Transverse colon (tissue), 4 donors: ENCODE measurements around the gene SCAPER. TPM values are rescaled to one million over a fixed set of nuclear protein-coding genes. Genes with fewer than 3 reads are reported as not detected.

Experiments used
- DNase-seq: peaks from one replicate; pipeline ENCODE4 v3.0.0-alpha.2; 2019
- H3K27ac ChIP-seq, 4 donors: fragments of 200-600 bp; sonication (generic); 2 replicates each; pipeline ENCODE4 v1.5.1; 2016 to 2018; ENCODE audit warnings: inconsistent platforms in 4 of 4
- H3K27me3 ChIP-seq: fragments of 200-600 bp; sonication (generic); 2 replicates; pipeline ENCODE4 v1.5.1; 2017; ENCODE audit warnings: inconsistent platforms
- H3K36me3 ChIP-seq, 4 donors: fragments of 200-600 bp; sonication (generic); 2 replicates each; pipeline ENCODE4 v1.5.1; 2017 to 2019; ENCODE audit warnings: inconsistent platforms in 4 of 4
- H3K4me1 ChIP-seq, 4 donors: fragments of 200-600 bp; sonication (generic); 2 replicates each; pipeline ENCODE4 v1.5.1; 2017 to 2020; ENCODE audit warnings: inconsistent platforms in 4 of 4
- H3K4me3 ChIP-seq, 4 donors: fragments of 200-600 bp; sonication (generic); 1 replicate in 1 of 4; 2 replicates in 3 of 4; pipeline versions ENCODE4 v1.5.1 to v1.6.1; 2017 to 2019; ENCODE audit warnings: inconsistent platforms in 4 of 4
- H3K9me3 ChIP-seq, 2 donors: fragments of 200-600 bp; sonication (generic); 2 replicates each; pipeline ENCODE4 v1.5.1; 2017 to 2019; ENCODE audit warnings: inconsistent platforms in 2 of 2
- EP300 ChIP-seq: sonication (generic); formaldehyde crosslinking; IDR thresholded peaks from one replicate; pipeline ENCODE4 v1.6.1; 2017; ENCODE audit warnings: antibody characterized with exemption, low read depth
- POLR2A ChIP-seq: fragments of 450-650 bp; IDR thresholded peaks from one replicate; pipeline ENCODE4 v1.6.1; 2016; ENCODE audit warnings: antibody characterized with exemption, mild to moderate bottlenecking, moderate library complexity
- POLR2AphosphoS5 ChIP-seq, 3 donors: sonication (generic); formaldehyde crosslinking; IDR thresholded peaks; one replicate each; pipeline ENCODE4 v1.6.1; 2016; ENCODE audit warnings: antibody characterized with exemption in 3 of 3
- WGBS, 2 donors: methylation state at CpG; one replicate each; pipeline ENCODE4 v1.1.5; 2018; ENCODE audit warnings: low coverage in 1 of 2; 5-methylcytosine and 5-hydroxymethylcytosine counted together
- in situ Hi-C, 4 donors: fragments of 200-750 bp; cut with MboI; loops; one replicate each; pipeline versions ENCODE4 v1.15.0 to v1.15.1; 2017; ENCODE audit warnings: low sequenced_read_pairs in 3 of 4, low pct_ligation_motif_present in 1 of 4, low pct_unique_long_range_greater_than_20kb in 1 of 4
- intact Hi-C: fragments of 100-400 bp; cut with DNase I; formaldehyde crosslinking; loops from one replicate; pipeline ENCODE4 v1.15.1; 2023; ENCODE audit warnings: low total_unique reads
- total RNA-seq, 4 donors: library from RNA; depleted of rRNA; stranded (reverse); fragments of >200 nt; gene quantifications; one replicate each; pipeline ENCODE4 v1.1.0, GENCODE V29; 2016
- TF ChIP-seq, protein P1 (sequence below), 5 experiments: fragments of 200-600 bp in 3 of 5; fragments of 450-650 bp in 2 of 5; sonication (generic) in 3 of 5; IDR thresholded peaks; 1 replicate in 2 of 5; 2 replicates in 3 of 5; pipeline ENCODE4 v1.5.1; 2016 to 2017; ENCODE audit warnings: antibody characterized with exemption in 5 of 5, inconsistent platforms in 3 of 5, mild to moderate bottlenecking in 2 of 5, moderate library complexity in 1 of 5

The SCAPER gene
- total RNA-seq, 4 donors from 2014 or later, result 31.8 to 121 (median 48.7) TPM

GRCh38 chr15:76347482-76348055, 557.6 kb downstream of the SCAPER start:
- Histone ChIP-seq H3K27ac (peak overlapping the region; percentile 69 to 86 (median 82)), H3K9me3 (no peaks in the 10 kb centered on the region), H3K27me3 (peaks cover 63% of the 10 kb centered on the region), H3K36me3 (no peaks in the 10 kb centered on the region), H3K4me3 (peak overlapping the region in 3 of 4 donors; percentile 48 to 73 (median 52)), H3K4me1 (peaks cover 0 to 42% (median 26%) of the 10 kb centered on the region in 4 donors)
- no peak for DNase-seq
- 60 to 62% methylated on average over 13 of the region's 13 CpGs for WGBS, 2 donors
- intact Hi-C loops, result no loop called here
- in situ Hi-C loops, result loop anchor here in 1 of 4 donors (25.0 kb wide), 1 partner anchor 160 kb away; no protein-coding TSS in a partner anchor
- TF ChIP-seq, protein P1, sequence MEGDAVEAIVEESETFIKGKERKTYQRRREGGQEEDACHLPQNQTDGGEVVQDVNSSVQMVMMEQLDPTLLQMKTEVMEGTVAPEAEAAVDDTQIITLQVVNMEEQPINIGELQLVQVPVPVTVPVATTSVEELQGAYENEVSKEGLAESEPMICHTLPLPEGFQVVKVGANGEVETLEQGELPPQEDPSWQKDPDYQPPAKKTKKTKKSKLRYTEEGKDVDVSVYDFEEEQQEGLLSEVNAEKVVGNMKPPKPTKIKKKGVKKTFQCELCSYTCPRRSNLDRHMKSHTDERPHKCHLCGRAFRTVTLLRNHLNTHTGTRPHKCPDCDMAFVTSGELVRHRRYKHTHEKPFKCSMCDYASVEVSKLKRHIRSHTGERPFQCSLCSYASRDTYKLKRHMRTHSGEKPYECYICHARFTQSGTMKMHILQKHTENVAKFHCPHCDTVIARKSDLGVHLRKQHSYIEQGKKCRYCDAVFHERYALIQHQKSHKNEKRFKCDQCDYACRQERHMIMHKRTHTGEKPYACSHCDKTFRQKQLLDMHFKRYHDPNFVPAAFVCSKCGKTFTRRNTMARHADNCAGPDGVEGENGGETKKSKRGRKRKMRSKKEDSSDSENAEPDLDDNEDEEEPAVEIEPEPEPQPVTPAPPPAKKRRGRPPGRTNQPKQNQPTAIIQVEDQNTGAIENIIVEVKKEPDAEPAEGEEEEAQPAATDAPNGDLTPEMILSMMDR (IDR thresholded peaks at IDR 0.05), result no peak
- TF ChIP-seq POLR2A, result no peak
- no peak for TF ChIP-seq POLR2AphosphoS5 (IDR thresholded peaks at IDR 0.05)
- TF ChIP-seq EP300, result no peak

GRCh38 chr15:76346669-76347481, 558.3 kb downstream of the SCAPER start:
- WGBS, 2 donors, result 0 to 8% methylated on average over 2 to 40 of the region's 74 CpGs
- Histone ChIP-seq H3K4me1 (peaks cover 0 to 49% (median 33%) of the 10 kb centered on the region in 4 donors), H3K27ac (peak overlapping the region; percentile 69 to 86 (median 82)), H3K9me3 (no peaks in the 10 kb centered on the region), H3K36me3 (no peaks in the 10 kb centered on the region), H3K27me3 (peaks cover 70% of the 10 kb centered on the region), H3K4me3 (peak overlapping the region; percentile 33 to 73 (median 50))
- TF ChIP-seq POLR2A (peak; percentile 8), POLR2AphosphoS5 (IDR thresholded peaks at IDR 0.05) (peak in 1 of 3 donors; percentile 45), EP300 (no peak)
- TF ChIP-seq, protein P1 (IDR thresholded peaks at IDR 0.05), result no peak
- DNase-seq, result peak; percentile 38
- in situ Hi-C loops (loop anchor here in 1 of 4 donors (25.0 kb wide), 1 partner anchor 160 kb away; no protein-coding TSS in a partner anchor), intact Hi-C loops (no loop called here)

DNA sequence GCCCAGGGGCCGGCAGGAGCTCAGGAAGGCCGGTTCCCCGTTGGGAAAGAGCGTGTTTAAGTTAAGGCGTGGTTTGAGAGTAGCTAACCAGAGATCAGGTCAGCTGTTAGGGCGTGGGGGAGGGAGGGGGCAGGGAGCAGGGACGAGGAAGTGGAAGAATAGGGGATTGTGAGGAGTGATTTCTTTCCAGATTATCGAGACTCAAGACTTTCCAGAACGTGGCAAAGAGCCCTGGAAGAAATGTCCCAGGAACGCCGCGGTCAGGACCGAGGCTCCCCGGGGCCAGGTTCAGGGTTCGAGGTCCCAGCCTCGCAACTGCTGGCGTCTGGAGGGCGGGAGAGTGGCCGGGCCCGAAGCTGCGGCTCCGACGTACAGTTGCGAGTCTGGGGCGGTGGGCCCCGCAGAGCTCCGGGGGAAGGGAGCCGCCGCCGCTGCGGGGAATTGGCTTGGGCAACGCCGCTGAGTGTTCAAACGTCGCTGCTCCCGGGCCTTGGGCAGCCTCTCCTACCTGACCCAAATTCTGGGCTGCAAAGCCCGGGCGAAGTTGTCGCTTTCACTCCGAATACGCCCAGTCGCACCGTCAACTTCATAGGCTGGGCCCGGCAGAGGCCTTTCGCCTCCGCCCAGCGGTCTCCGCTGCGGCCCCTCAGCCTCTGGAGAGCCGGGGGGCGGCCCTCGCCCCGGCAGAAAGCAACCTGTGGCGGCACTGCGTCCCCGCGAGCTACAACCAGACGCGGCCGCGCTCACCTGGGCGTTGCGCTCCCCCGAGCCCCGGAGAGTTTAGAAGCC, 559.1 kb downstream of the SCAPER start:
- H3K27ac ChIP-seq, result peak overlapping the region; percentile 69 to 86 (median 82)
- 7 to 29% methylated on average over 9 to 38 of the region's 65 CpGs for WGBS, 2 donors
- in situ Hi-C loops, result loop anchor here in 1 of 4 donors (25.0 kb wide), 1 partner anchor 159 kb away; no protein-coding TSS in a partner anchor
- peaks cover 0 to 57% (median 41%) of the 10 kb centered on the region in 4 donors for H3K4me1 ChIP-seq
- peak; percentile 81 for DNase-seq
- peaks cover 78% of the 10 kb centered on the region for H3K27me3 ChIP-seq
- intact Hi-C loops, result no loop called here
- H3K9me3 ChIP-seq, result no peaks in the 10 kb centered on the region
- peak overlapping the region; percentile 33 to 73 (median 50) for H3K4me3 ChIP-seq
- TF ChIP-seq POLR2A (peak; percentile 71), POLR2AphosphoS5 (IDR thresholded peaks at IDR 0.05) (peak in 2 of 3 donors; percentile 25 to 51), EP300 (no peak)
- TF ChIP-seq, protein P1 (IDR thresholded peaks at IDR 0.05), result no peak
- no peaks in the 10 kb centered on the region for H3K36me3 ChIP-seq
